RWPE1 (cell line): Measurements from ENCODE around the gene ZNF785.

ENCODE experiments used
- CTCF ChIA-PET: fragments of 350-600 bp; sonication (Branson Sonifier 250); formaldehyde crosslinking; extraction: SDS; loops from one replicate; lab custom pipeline; 2021; lab: Yijun Ruan, JAX
- POLR2A ChIA-PET: fragments of 400-600 bp; formaldehyde crosslinking; extraction: SDS; loops from one replicate; lab custom pipeline; 2020; ENCODE audit warnings: antibody characterized with exemption; ENCODE audit not compliant: low non-redundant PET; lab: Yijun Ruan, JAX
- DNase-seq: peaks from one replicate; pipeline ENCODE4 v3.0.0; 2012; ENCODE audit warnings: low spot score
- H3K27ac ChIP-seq: fragments of 450-650 bp; 2 replicates; pipeline ENCODE4 v1.5.1; 2017
- CTCF ChIP-seq: fragments of 450-650 bp; conservative IDR thresholded peaks from 2 replicates; pipeline ENCODE4 v1.5.1; 2017; ENCODE audit warnings: low read depth, mild to moderate bottlenecking

The ZNF785 gene

GRCh38 chr16:30622455-30623032 lies 37.0 kb upstream of the ZNF785 start:
- POLR2A ChIA-PET = no interaction called here
- TF ChIP-seq CTCF = no peak

DNA sequence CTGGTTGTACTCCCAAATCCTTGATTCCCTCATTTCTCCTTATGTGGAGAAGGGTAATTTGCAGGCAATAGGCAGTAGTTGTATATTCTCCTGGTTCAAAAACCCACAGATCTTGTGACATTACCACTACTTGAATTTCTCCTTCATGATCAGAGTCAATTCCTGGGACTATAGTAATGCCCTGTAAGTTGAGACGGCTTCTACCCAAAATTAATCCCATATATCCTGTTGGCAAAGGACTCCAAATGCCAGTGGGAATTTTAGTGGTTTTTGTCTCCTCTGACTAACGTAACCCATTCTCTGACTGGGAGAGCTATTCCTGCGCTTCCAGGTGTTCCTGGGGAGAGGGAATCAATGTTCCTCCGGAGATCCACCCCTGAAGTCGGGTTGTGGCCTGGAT lies 36.3 kb upstream of the ZNF785 start:
- no peak for DNase-seq
- ChIA-PET POLR2A (no interaction called here), CTCF (interaction anchor here (0.6 to 0.7 kb wide), 2 partner anchors 9 kb away, joined by 3 to 5 read pairs; no protein-coding TSS in a partner anchor)
- TF ChIP-seq CTCF = no peak
- H3K27ac ChIP-seq = peak overlapping the region; percentile 73

More at GRCh38 chr16:30622455-30623032, 37.0 kb upstream of the ZNF785 start:
- no peak for DNase-seq
- CTCF ChIA-PET = interaction anchor here (0.6 kb wide), 1 partner anchor 8 kb away, joined by 5 read pairs; no protein-coding TSS in a partner anchor
- H3K27ac ChIP-seq = peak overlapping the region; percentile 73; the same call in 1 of the 2 replicates

GRCh38 chr16:30620169-30620568 lies 34.7 kb upstream of the ZNF785 start:
- no peak overlapping the region for H3K27ac ChIP-seq
- POLR2A ChIA-PET = no interaction called here

DNA sequence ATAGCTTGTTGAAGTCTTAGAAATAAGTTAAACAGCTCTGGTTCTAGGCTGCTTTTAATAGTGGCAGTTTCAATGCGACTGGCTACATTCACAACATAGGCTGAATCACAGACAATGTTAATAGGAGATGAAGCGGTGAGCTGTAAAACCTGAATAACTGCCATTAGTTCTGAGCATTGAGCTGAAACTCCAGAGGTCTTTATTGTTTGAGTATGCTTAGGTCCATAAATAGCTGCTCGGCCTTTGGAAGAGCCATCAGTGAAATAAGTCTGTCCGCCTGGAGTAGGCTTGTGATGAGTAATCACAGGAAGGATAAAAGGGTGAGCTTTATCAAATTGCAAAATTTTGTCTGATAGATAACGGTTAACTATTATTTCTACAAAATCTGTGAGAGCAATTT lies 34.1 kb upstream of the ZNF785 start:
- ChIA-PET POLR2A (no interaction called here), CTCF (interaction anchor here (0.7 kb wide), 1 partner anchor 74 kb away, joined by 3 read pairs; no protein-coding TSS in a partner anchor)
- TF ChIP-seq CTCF = no peak
- DNase-seq = no peak
- H3K27ac ChIP-seq = no peak overlapping the region

More at GRCh38 chr16:30620169-30620568, 34.7 kb upstream of the ZNF785 start:
- no peak for DNase-seq
- CTCF ChIA-PET = interaction anchor here (0.6 to 0.8 kb wide), 2 partner anchors 11 to 17 kb away, joined by 3 read pairs; no protein-coding TSS in a partner anchor
- TF ChIP-seq CTCF = no peak

- no peak for TF ChIP-seq CTCF
- ChIA-PET POLR2A (no interaction called here), CTCF (interaction anchor here (0.7 kb wide), 1 partner anchor 75 kb away, joined by 3 read pairs; no protein-coding TSS in a partner anchor)
- no peak overlapping the region for H3K27ac ChIP-seq
- no peak for DNase-seq
Observed at GRCh38 chr16:30619202-30619601, 33.7 kb upstream of the ZNF785 start.

DNA sequence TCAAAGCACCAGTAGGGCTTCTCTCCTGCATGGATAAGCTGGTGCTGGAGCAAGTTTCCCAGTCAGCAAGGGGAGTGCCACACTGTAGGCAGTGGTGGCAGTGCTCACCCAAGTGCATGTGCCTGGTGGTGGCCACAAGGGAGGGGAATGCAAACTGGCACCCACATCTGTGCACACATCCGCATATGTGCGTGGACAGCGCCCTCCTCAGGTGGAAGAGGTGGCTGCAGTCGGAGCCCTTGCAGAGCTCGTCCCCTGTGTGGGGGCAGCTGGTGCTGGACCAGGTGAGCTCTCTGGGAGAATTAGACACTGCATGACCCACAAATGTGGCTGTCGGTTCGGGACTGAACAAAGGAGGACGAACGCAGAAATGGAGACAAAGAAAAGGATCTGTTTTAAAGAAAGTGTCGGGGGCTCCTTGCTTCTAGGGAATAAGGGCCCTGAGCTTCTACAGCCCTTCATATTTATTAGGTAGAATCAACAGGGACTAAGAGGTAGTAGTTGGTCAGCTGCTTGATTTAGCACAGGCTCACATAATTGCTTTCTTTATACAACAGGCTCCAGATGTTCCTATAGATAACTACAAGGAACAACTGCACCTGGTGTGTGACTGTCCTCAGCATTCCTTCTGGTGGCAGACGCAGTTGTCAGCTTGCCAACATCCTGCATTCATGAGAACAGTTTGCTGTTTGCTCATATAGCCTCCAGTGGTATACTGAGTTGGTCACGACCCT lies 30.0 kb upstream of the ZNF785 start:
- DNase-seq = no peak
- no peak overlapping the region for H3K27ac ChIP-seq
- no peak; the same call in 1 of the 2 replicates for TF ChIP-seq CTCF
- CTCF ChIA-PET = interaction anchor here (0.6 to 1.1 kb wide), 5 partner anchors 13 to 81 kb away, joined by 3 to 4 read pairs (median 3); partner anchors contain the start of gene ZNF747
- POLR2A ChIA-PET = no interaction called here
